Calu3 (cell line): ENCODE results near the gene VWC2L. TPM values are rescaled to one million over a fixed set of nuclear protein-coding genes. Genes with fewer than 3 reads are reported as not detected.

Experiments
- BruUV-seq: library from RNA; stranded (reverse); fragments of 400-500 nt; replicated peaks from 2 replicates; lab custom pipeline; 2021; lab: Mats Ljungman, UMichigan
- CTCF ChIA-PET: fragments of 300-600 bp; sonication (Branson Sonifier 250); formaldehyde crosslinking; loops from one replicate; lab custom pipeline; 2022; ENCODE audit warnings: antibody characterized with exemption; lab: Charles Lee
- DNase-seq: peaks from one replicate; pipeline ENCODE4 v3.0.0; 2022
- H3K27ac Mint-ChIP-seq: one replicate; pipeline ENCODE4 v1.8.0; 2022; ENCODE audit warnings: mixed read lengths; ENCODE audit not compliant: unreplicated experiment
- H3K27me3 Mint-ChIP-seq: one replicate; pipeline ENCODE4 v1.8.0; 2022; ENCODE audit warnings: mixed read lengths; ENCODE audit not compliant: unreplicated experiment
- H3K36me3 Mint-ChIP-seq: one replicate; pipeline ENCODE4 v1.8.0; 2022; ENCODE audit warnings: mild to moderate bottlenecking, moderate library complexity, mixed read lengths; ENCODE audit not compliant: insufficient read depth, unreplicated experiment
- H3K4me1 Mint-ChIP-seq: one replicate; pipeline ENCODE4 v1.8.0; 2022; ENCODE audit warnings: mild to moderate bottlenecking, low read depth, mixed read lengths; ENCODE audit not compliant: unreplicated experiment
- H3K4me3 Mint-ChIP-seq: one replicate; pipeline ENCODE4 v1.8.0; 2022; ENCODE audit warnings: mild to moderate bottlenecking, low read depth, moderate library complexity, mixed read lengths; ENCODE audit not compliant: unreplicated experiment
- H3K9me3 Mint-ChIP-seq: one replicate; pipeline ENCODE4 v1.8.0; 2022; ENCODE audit warnings: low read depth, mixed read lengths; ENCODE audit not compliant: unreplicated experiment
- CTCF ChIP-seq: fragments of 200-600 bp; IDR thresholded peaks from one replicate; pipeline ENCODE4 v1.8.0; 2022; ENCODE audit warnings: antibody characterized with exemption; ENCODE audit not compliant: unreplicated experiment
- intact Hi-C: fragments of 100-400 bp; cut with micrococcal nuclease; formaldehyde crosslinking; loops from one replicate; pipeline ENCODE4 v1.10.0; 2022; ENCODE audit not compliant: unreplicated experiment
- total RNA-seq: library from RNA; stranded (reverse); gene quantifications from 2 replicates; pipeline ENCODE4 v1.2.3, GENCODE V29; 2022

The VWC2L gene
- total RNA-seq, 1 experiment from 2014 or later = not detected

- TF ChIP-seq CTCF = no peak
- Mint-ChIP-seq H3K4me3 (no peak overlapping the region), H3K36me3 (no peaks in the 10 kb centered on the region), H3K4me1 (peaks cover 14% of the 10 kb centered on the region), H3K27ac (no peak overlapping the region), H3K9me3 (peaks cover 2% of the 10 kb centered on the region), H3K27me3 (no peaks in the 10 kb centered on the region)
- no TSS peak for BruUV-seq
- CTCF ChIA-PET = interaction anchor here (0.6 kb wide), 1 partner anchor 481 kb away, joined by 7 read pairs; no protein-coding TSS in a partner anchor
- DNase-seq = no peak
- intact Hi-C loops = no loop called here
These were observed 118.2 kb downstream of the VWC2L start for GRCh38 chr2:214529021-214529420.

- H3K4me3 Mint-ChIP-seq = no peak overlapping the region
These were observed 118.7 kb downstream of the VWC2L start for GRCh38 chr2:214529514-214529913.

GRCh38 chr2:214533541-214533940, 122.7 kb downstream of the VWC2L start:
- H3K4me1 Mint-ChIP-seq = peaks cover 14% of the 10 kb centered on the region
- H3K27me3 Mint-ChIP-seq = no peaks in the 10 kb centered on the region
- BruUV-seq = no TSS peak
- TF ChIP-seq CTCF = no peak
- H3K36me3 Mint-ChIP-seq = no peaks in the 10 kb centered on the region
- no peak for DNase-seq
- CTCF ChIA-PET = interaction anchor here (0.7 to 0.8 kb wide), 2 partner anchors 35 to 538 kb away, joined by 4 to 5 read pairs; no protein-coding TSS in a partner anchor
- no peak overlapping the region for H3K4me3 Mint-ChIP-seq
- intact Hi-C loops = no loop called here
- H3K27ac Mint-ChIP-seq = no peak overlapping the region
- H3K9me3 Mint-ChIP-seq = no peaks in the 10 kb centered on the region

More at GRCh38 chr2:214529514-214529913, 118.7 kb downstream of the VWC2L start:
- H3K4me1 Mint-ChIP-seq = peaks cover 14% of the 10 kb centered on the region
- CTCF ChIA-PET = no interaction called here
- DNase-seq = no peak
- no peaks in the 10 kb centered on the region for H3K27me3 Mint-ChIP-seq
- intact Hi-C loops = no loop called here
- peaks cover 2% of the 10 kb centered on the region for H3K9me3 Mint-ChIP-seq
- no peak overlapping the region for H3K27ac Mint-ChIP-seq
- no peak for TF ChIP-seq CTCF
- no TSS peak for BruUV-seq
- H3K36me3 Mint-ChIP-seq = no peaks in the 10 kb centered on the region

- CTCF ChIA-PET = no interaction called here
- no peaks in the 10 kb centered on the region for H3K27me3 Mint-ChIP-seq
- H3K4me1 Mint-ChIP-seq = peaks cover 4% of the 10 kb centered on the region
- intact Hi-C loops = no loop called here
- no peaks in the 10 kb centered on the region for H3K9me3 Mint-ChIP-seq
- H3K36me3 Mint-ChIP-seq = no peaks in the 10 kb centered on the region
- no TSS peak for BruUV-seq
- DNase-seq = no peak
- H3K27ac Mint-ChIP-seq = no peak overlapping the region
- H3K4me3 Mint-ChIP-seq = no peak overlapping the region
- TF ChIP-seq CTCF = no peak
These were observed 125.8 kb downstream of the VWC2L start for GRCh38 chr2:214536625-214537024.
